HEK293 (cell line): Measurements from ENCODE around the gene ARFIP2.

Source experiments
- CTCF ChIP-seq: fragments of 450-650 bp; formaldehyde crosslinking; IDR thresholded peaks from 2 replicates; pipeline ENCODE4 v1.5.1; 2016; ENCODE audit warnings: missing biosample characterization, missing genetic modification characterization
- SP2 ChIP-seq: fragments of 450-650 bp; formaldehyde crosslinking; IDR thresholded peaks from 2 replicates; pipeline ENCODE4 v1.5.1; 2016; ENCODE audit warnings: missing biosample characterization, missing genetic modification characterization
- ZBTB20 ChIP-seq: fragments of 450-650 bp; formaldehyde crosslinking; IDR thresholded peaks from 2 replicates; pipeline ENCODE4 v1.5.1; 2016; ENCODE audit warnings: missing biosample characterization, missing genetic modification characterization
- ZBTB21 ChIP-seq: fragments of 450-650 bp; formaldehyde crosslinking; IDR thresholded peaks from 2 replicates; pipeline ENCODE4 v1.5.1; 2017; ENCODE audit warnings: missing biosample characterization, missing genetic modification characterization
- ZNF350 ChIP-seq: fragments of 450-650 bp; formaldehyde crosslinking; IDR thresholded peaks from 2 replicates; pipeline ENCODE4 v1.5.0; 2017; ENCODE audit warnings: missing biosample characterization, mild to moderate bottlenecking, missing genetic modification characterization
- ZNF426 ChIP-seq: fragments of 450-650 bp; formaldehyde crosslinking; IDR thresholded peaks from 2 replicates; pipeline ENCODE4 v1.5.1; 2017; ENCODE audit warnings: missing biosample characterization, missing genetic modification characterization, mild to moderate bottlenecking, inconsistent platforms, moderate library complexity
- ZNF560 ChIP-seq: fragments of 450-650 bp; formaldehyde crosslinking; IDR thresholded peaks from 2 replicates; pipeline ENCODE4 v1.5.1; 2017; ENCODE audit warnings: missing biosample characterization, missing genetic modification characterization, borderline replicate concordance
- ZNF629 ChIP-seq: fragments of 450-650 bp; formaldehyde crosslinking; IDR thresholded peaks from 2 replicates; pipeline ENCODE4 v1.5.1; 2017; ENCODE audit warnings: missing biosample characterization, missing genetic modification characterization
- ZNF660 ChIP-seq: fragments of 450-650 bp; IDR thresholded peaks from 2 replicates; pipeline ENCODE4 v1.5.1; 2018; ENCODE audit warnings: missing biosample characterization, mild to moderate bottlenecking, missing genetic modification characterization
- ZNF768 ChIP-seq: fragments of 450-650 bp; formaldehyde crosslinking; IDR thresholded peaks from 2 replicates; pipeline ENCODE4 v1.5.1; 2018; ENCODE audit warnings: missing biosample characterization, mild to moderate bottlenecking, missing genetic modification characterization
- ZNF785 ChIP-seq: fragments of 450-650 bp; formaldehyde crosslinking; IDR thresholded peaks from 2 replicates; pipeline ENCODE4 v1.5.1; 2016; ENCODE audit warnings: missing biosample characterization, missing genetic modification characterization
- ZNF791 ChIP-seq: fragments of 450-650 bp; formaldehyde crosslinking; IDR thresholded peaks from 2 replicates; pipeline ENCODE4 v1.5.1; 2016; ENCODE audit warnings: missing biosample characterization, missing genetic modification characterization
- ZNF830 ChIP-seq: fragments of 450-650 bp; IDR thresholded peaks from 2 replicates; pipeline ENCODE4 v1.5.0; 2018; ENCODE audit warnings: missing biosample characterization, missing genetic modification characterization, low read depth, mild to moderate bottlenecking, moderate library complexity
- ZXDB ChIP-seq: fragments of 450-650 bp; formaldehyde crosslinking; IDR thresholded peaks from 2 replicates; pipeline ENCODE4 v1.5.1; 2016; ENCODE audit warnings: missing biosample characterization, missing genetic modification characterization

- TF ChIP-seq ZNF768 = no peak
- no peak for TF ChIP-seq CTCF
- no peak for TF ChIP-seq ZNF426 (tag by site-specific recombination)
- no peak for TF ChIP-seq ZXDB (tag by site-specific recombination)
- no peak for TF ChIP-seq ZNF785
- TF ChIP-seq ZNF830 (tag by site-specific recombination) = no peak
- TF ChIP-seq ZNF560 (tag by site-specific recombination) = no peak
- no peak for TF ChIP-seq ZNF350 (tag by site-specific recombination)
- no peak for TF ChIP-seq ZNF660 (tag by site-specific recombination)
- TF ChIP-seq ZNF629 (tag by site-specific recombination) = no peak
- TF ChIP-seq ZNF791 (tag by site-specific recombination) = no peak
- no peak for TF ChIP-seq ZBTB20 (tag by site-specific recombination)
- TF ChIP-seq ZBTB21 (tag by site-specific recombination) = no peak
- TF ChIP-seq SP2 (tag by site-specific recombination) = no peak
These were observed 4.5 kb upstream of the ARFIP2 start for GRCh38 chr11:6485661-6486060.
